NCI-H69 (cell line): ENCODE measurements around the gene DSCAM.
"Not testable (repeated sequence)": the region's sequence is repeated elsewhere in the genome, so short reads cannot be mapped to it uniquely, and the experiment has no call there.

Experiments
- DNase-seq: peaks from one replicate; lab custom pipeline; 2025; lab: John Stamatoyannopoulos, UW

Gene DSCAM

DNA sequence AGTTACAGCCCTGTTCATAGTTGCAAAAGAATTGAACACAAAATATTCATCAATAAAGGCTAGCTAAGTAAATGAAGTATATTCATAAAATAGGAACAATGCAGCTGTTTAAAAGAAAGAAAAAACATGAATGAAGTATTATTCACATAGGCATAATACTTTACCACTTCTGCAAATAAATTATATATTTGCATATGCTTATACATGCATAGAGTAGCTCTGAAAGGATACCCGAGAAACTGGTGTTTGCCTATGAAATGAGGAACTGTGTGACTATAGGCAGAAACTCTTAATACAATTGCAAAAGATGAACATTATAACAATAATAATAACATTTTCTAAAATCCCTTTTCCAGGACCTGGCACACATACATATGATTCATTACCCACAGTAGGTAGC lies 385.9 kb downstream of the DSCAM start:
- DNase-seq, result no peak

DNA sequence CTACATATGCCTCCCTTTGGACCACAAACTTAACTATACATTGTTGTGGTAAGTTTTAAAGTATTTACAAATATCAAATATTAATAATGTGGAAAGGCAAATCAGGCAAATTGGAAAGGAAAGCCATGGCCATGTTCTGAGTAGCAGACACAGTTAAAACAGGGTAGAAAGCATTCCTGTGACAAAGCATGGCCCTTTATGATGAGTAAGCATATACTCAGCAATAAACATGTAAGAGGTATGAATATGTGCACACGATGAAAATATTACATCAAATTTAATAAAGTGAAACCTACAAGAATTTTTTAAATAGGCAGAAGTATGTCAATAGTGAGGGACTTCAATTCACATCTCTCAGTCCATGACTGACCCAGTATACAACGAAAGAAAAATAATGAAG lies 389.2 kb downstream of the DSCAM start:
- no peak for DNase-seq

DNA sequence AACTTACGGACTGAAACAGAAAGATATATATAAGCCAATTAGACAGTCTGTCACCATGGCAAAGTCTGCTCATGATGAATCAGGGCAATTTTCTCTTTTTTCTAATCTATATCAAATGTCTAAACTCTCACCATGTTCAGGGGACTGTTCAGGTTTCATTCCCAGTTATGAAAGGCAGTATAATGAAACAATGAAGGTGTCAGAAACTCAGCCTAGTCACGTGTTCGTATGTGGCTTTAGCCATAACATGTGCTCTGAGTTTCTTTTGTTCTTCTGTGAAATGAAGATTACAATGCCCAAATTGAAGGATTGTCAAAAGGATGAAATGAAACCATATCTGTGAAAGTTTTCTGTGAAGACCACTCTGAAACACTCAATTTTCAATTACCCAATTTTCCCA lies 392.9 kb downstream of the DSCAM start:
- DNase-seq, result peak; percentile 63

DNA sequence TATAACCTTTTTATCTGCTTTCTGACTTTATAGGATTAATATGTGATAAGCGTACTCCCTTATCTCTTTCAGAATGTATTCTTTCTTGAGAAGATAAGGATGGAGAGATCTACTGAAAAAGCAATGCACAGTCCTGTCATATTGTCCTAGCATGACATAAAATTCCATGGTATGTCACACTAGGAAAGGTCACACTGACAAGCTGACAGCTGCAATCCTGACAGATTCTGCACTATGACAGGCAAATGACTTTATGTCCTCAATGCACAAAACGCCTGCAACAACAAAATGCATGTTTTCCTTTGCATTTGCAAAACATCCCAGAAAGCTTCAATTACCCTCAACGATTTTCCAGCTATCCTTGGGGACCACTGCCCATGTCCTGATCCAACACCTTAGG lies 393.8 kb downstream of the DSCAM start:
- no peak for DNase-seq

DNA sequence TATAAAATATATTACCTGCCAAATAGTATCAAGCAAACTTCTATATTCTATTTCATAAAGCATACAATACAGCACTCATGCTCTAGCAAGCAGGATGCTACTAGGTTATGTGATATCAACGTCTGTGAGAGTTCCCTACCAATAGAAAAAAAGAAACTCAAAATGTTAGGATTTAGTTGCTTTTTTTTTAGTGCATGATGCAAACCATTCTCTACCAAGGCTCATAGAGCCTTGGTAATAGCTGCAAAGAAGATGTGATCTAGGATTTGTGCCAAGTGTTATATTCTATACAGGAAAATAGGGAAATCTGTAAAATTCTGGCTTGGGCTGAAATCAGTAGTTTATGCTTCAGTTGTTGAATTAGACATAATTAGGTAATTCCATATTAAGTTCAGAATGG lies 394.4 kb downstream of the DSCAM start:
- DNase-seq, result no peak

DNA sequence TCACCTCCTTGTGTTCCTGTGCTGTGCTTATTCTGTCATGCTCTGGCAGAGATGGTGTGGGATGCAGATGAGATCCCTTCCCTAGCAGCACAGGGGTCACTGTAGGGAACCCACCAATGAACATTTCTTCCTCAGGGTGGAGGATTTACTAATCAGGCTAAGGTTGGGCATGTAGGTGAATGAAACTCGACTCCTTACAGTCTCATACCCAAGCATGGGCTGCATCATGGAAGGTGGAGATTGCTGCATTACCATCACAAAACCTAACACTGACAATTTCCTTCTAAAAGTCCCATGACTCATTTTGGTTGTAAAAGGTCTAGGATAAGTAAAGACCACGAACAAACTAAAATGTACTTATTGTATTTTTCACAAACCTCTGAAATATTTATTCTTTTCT lies 399.9 kb downstream of the DSCAM start:
- DNase-seq, result no peak

DNA sequence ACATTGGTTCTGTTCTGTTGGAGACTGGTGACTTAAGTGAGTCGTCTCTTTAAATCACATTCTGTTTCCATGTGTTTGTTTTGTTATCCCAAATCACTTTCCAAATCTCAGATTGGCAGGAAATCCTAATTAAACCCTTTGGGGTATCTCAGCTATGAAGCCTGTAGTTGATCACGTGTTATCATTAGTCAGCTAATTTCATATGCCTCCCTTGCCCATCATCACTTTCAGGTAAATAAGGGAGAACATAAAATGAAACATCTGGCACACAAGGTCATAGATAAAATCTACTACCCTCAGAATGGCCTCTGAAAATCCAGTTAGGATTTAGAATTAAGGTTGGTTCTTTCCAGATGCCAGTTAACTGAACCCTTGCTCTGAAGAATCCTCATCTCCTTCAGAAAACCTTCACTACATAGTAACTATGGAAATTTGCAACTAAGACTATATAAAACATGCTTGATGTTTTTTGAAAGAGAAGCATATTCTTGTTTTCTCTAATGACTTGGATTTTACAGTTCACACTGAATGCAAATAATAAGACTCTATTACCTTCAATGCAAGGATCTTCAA lies 401.5 kb downstream of the DSCAM start:
- DNase-seq, result peak; percentile 70

DNA sequence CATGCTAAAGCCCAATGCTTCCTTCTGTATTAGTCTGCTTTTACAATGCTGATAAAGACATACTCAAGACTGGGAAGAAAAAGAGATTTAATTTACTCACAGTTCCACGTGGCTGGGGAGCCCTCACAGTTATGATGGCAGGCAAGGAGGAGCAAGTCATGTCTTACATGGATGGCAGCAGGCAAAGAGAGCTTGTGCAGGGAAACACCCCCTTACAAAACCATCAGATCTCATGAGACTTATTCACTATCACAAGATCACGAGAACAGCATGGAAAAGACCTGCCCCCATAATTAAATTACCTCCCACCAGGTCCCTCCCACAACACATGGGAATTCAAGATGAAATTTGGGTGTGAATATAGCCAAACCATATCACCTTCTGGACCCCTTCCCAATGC lies 407.4 kb downstream of the DSCAM start:
- not testable (repeated sequence) for DNase-seq

DNA sequence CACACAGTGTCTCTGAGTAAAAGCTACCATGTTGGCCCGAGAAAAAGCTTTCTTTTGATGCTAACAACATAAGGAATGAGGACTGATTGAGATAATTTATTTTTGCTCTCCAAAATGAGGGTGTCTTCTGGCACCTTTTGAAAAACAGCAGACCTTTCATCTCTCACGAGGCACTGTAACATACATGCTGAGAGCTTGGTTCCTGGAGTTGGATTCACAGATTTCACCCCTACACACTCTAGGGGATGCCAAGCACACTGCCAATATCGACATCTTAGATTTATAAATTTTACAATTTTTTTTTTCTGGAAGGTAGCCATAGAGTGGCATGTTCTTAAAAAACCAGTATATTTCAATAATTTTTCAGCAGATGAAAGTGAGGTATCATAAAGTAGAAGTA lies 408.3 kb downstream of the DSCAM start:
- DNase-seq, result no peak

DNA sequence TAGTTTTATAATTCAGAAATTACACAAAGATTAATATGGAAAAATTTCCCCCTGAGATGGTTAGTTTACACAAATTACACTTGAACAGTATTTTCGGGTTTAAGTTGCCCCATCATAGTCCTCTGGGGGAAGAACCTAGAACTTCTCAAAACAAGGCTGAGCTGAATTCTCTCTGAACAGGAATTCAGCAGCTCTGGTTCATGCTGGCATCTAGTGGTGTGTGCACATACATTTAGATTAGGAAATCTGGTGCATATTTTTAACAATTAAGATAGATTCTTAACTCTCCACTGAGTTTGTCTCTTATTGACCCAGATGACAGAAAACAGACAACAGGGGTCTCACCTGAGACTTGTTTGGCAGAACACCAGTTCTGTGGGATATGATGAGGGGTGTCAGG lies 410.7 kb downstream of the DSCAM start:
- peak; percentile 19 for DNase-seq

DNA sequence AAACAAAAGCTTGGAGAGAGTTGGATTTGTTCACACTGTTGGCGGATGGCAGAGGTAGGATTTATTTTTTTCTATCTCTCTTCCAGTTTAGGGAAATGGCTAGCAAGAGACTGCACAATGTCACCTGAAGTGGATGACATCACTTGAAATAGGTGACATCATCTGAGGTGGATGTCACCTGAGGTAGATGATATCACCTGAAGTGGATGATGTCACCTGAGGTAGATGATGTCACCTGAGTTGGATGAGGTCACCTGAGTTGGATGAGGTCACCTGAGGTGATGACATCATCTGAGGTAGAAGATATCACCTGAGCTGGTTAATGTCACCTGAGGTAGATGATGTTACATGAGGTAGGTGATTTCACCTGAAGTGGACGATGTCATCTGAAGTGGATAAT lies 413.4 kb downstream of the DSCAM start:
- DNase-seq, result peak; percentile 60

DNA sequence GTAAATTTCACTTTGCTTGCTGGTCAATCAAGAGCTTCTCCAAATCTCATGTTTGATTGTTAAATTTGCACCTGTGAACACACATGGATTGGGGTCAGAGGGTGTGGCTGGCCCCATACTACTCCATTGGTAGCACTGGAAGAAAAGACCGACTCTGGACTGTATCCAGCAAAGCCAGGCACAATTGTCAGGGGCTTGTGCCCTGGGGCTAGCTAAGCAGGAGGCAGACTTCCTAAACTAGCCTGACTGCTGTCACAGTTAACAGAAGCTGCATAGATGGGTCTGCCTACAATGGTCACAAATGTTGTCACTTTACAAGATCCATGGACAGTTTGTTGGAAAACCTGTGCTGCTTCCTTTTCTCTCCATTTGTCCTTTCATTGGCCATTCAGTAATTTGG lies 421.0 kb downstream of the DSCAM start:
- peak; percentile 98 for DNase-seq

DNA sequence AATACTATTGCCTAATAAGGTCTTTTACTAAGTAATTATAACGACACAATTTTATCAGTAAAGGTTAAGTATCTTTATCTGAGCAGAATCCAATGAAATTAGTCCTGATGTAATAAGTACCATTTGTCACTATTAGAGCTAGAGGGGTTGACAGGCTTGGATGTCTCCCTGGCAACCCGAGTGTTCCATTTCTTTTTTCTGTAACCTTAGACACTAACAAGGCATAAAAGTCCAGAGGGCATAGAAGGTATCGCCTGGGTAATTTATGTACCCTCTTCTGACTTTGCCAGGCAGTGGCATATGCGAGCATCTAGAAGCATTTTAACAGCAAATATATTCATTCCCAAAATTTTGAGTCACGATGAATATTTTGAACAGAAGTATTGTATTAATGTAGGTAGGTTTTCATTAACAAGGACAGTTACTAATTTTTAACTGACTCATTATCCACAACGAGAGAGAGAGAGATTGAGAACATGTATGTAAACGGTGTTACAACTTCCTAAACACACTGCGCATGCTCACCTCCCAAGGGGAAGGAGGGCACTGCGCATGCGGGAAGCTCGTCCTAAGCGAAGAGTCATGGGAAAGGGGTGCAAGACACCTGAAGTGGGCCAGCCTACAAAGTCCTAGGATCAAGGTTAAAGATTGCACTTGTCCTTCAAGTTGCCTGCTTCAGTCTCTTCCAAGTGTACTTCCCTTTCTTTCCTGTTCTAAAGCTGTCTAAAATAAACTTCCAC lies 423.9 kb downstream of the DSCAM start:
- peak; percentile 29 for DNase-seq

DNA sequence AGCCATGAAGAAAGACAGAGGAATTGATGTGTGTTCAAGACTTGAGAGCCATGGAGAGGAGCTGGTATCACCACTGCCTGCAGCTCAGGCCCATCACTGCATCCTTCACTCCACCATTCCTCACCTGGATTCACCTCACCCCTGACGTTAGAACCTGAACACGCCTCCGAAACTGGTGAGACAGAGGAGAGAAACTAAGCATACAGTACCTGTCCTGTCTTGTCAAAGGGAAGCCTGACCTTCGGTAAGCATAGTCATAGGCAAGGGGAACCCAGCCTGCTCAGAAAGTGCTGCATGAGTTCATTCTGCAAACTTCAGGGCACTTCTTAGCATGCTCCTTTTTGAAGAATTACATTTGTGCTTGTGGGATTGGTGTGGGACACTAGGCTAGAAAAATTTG lies 425.8 kb downstream of the DSCAM start:
- no peak for DNase-seq

DNA sequence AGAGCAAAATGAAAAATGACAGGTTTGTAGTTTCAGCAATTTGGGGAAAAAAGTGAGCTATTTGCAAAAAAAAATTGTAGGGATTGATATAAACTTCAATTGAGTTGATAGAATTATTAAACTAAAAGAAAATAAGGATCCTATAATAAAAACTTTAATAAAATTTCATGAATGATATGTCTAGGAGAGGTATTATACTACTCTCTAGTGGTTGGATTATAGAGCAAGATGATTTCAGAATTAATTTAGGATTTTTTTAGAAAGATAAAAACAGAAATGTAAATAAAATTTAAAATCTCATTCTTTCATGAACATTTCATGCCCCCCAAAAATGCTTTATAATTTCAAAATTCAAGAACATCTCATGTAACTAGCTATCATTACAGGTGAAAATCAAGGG lies 430.4 kb downstream of the DSCAM start:
- no peak for DNase-seq

DNA sequence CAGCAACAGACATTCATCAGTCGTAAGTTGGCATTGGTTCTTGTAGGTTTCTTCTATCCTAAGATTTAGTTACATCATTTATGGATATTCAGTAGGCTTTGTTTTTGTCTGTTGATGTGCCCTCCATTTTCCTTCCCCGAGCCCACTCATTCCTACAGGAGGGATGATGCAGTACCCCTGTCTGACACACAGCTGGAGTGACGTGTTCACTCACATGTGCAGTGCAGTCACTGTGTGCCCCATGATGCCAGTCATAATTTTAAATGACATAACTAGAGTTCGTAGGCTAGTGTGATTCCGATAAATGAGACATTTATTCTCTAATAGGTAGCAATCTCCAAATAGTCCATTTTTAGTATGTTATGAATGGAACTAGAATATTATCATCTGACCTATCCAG lies 438.4 kb downstream of the DSCAM start:
- no peak for DNase-seq

DNA sequence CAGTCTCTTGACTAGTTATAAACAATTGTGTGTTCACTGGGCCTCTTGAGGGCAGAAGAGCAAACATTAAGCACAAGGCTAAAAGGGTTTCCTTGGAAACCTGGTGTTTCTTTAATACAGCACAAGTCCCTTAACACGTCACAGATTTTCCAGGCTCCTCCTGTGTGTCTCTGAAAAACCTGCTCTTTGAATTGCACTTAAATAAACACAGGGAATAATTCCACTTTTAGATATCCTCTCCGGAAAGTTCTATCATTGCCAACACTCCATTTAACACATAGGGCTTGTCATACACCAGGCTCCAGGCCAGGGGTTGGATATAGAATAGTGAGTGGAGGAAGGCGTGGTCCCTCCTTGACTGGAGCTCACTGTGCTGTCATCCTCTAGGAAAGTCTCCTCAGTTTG lies 442.6 kb downstream of the DSCAM start:
- DNase-seq, result peak; percentile 87

DNA sequence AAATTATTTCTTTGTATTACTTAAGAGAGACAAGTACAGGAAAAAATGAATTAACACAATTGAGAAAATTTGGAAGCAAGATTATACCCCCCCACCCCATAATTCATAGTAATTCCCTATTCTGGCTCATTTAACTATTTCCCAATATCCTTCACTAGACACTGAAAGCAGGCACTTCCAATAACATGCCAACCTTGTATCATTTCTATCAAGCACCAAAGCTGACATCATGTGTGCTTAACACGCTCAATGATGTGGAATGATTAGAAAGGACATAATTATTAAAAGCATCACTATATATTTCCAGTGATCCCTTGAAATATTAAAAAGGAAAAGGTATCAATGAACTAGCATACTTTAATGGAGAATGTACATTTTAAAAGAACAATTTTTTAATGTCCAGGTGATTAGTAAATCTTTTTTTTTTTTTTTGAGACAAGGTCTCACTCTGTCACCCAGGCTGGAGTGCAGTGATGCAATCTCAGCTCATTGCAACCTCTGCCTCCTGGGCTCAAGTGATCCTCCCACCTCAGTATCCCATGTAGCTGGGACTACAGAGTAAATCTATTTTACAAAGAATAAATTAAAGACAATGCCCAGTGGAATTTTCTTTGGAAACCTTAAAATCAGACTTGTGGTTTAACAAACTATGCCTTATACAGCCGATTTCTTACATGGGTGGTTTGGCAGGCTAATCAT lies 443.9 kb downstream of the DSCAM start:
- DNase-seq, result peak; percentile 51

DNA sequence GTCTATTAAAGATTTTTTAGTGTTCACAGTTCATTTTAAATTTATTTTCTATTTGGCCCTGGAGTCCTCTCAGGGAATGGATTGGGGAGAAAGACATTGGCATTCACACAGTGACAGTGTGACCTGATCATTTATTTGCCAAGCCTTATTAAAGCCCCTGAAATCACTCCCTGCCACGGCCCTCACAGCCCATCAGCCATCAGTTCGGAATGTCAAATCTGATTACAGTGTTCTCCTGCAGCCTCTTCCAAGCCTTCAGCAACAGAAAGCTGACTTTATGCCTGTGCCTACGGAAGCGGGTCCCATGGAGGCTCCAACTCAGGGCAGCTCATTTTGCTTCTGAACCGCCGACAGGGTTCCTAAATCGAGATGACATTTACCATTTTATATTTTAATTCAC lies 451.2 kb downstream of the DSCAM start:
- DNase-seq, result no peak

DNA sequence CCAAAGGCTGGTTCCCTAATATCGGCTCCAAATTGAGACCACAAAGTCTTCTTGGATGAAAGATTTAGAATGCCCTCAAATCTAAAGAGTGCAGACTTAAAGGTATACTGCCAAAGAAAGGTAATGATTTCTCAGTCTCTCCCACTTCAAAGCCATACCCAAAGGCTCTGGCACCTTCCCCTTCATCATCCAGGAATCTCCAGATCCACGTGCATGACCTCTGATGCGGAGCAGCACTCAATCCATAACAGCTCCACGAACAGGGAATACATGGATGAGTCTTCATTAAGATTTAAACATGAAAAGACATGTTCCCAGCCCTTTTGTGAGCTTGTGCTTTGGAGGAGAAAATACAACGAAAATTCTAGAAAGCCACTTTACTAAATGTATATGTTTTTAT lies 453.9 kb downstream of the DSCAM start:
- DNase-seq, result no peak

DNA sequence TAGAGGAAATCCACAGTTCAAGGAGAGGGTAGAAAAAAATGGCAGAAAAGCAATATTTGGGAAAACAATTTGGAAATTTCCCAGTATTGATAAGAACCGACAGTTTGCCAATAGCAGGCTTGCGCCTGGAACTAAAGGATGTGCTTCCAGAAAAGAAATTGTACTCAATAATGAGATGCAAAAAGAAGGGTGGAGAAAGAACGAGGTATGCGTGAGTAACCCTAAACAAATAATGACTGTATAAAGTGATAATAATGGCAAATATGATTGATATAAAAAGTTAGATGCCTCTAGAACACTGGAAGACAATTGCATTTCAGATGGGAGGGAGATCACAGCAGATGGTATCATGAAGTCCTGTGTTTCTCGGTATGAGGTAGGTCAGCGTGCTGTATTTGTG lies 458.9 kb downstream of the DSCAM start:
- DNase-seq, result no peak

DNA sequence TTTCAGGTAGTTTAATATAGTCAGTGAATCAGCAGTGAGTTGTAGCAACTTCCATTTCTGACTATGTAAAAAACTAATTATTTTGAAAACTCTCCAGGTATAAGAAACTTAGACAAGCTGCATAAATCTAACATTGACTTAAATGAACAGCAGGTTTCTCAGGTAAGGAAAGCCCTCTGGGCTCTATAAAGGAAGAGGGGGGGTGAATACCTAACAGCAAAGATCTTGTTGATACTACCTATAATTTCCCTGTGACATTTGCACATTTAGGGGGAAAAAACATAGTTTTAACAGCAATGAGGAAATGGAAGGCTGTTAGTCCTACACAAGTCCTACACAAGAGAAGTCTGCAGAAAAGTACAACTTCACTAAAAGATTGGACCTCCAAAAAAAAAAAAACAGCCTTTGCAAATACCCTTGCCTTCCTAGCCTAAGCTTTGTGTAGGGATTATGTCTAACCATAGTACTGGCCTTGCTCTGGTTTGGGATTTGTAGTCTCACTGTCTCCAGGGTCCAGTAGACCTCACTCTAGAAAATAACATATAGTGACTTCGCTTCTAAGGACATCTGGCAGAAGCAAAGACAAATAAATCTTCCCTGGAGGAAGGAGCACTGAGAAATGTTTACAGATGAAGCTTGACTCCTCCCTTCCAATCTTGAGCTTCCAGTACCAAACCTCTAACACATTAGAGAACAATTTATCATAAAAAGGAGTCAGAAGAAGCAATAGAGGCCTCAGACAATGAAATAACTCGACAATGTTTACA lies 459.8 kb downstream of the DSCAM start:
- peak; percentile 69 for DNase-seq
